ENCODE measurements around the gene TRPM4. TPM values are rescaled to one million over a fixed set of nuclear protein-coding genes. Genes with fewer than 3 reads are reported as not detected.

The TRPM4 gene
- polyA plus RNA-seq (ENCODE audit: insufficient read length in 3 of 3): 10 to 100 TPM; 29.3 to 51.3 (median 32.8) TPM
- long read RNA-seq, donor 1, full-length matches to known transcripts: 4 of 9 reads
- long read RNA-seq, donor 1, partial matches to known transcripts: 5 of 9 reads
- long read RNA-seq, donor 1, other reads (novel, unspliced or antisense): 0 of 9 reads
- long read RNA-seq, donor 2, partial matches to known transcripts: 0 of 1 reads
- long read RNA-seq, donor 2, other reads (novel, unspliced or antisense): 0 of 1 reads
- long read RNA-seq, donor 3, full-length matches to known transcripts: 6 of 14 reads
- long read RNA-seq, donor 3, partial matches to known transcripts: 8 of 14 reads
- long read RNA-seq, donor 3, other reads (novel, unspliced or antisense): 0 of 14 reads
- long read RNA-seq, donor 4, full-length matches to known transcripts: 3 of 8 reads
- long read RNA-seq, donor 4, partial matches to known transcripts: 5 of 8 reads
- long read RNA-seq, donor 4, other reads (novel, unspliced or antisense): 0 of 8 reads
- long read RNA-seq, donor 5, full-length matches to known transcripts: 11 of 25 reads
- long read RNA-seq, donor 5, partial matches to known transcripts: 14 of 25 reads
- long read RNA-seq, donor 5, other reads (novel, unspliced or antisense): 0 of 25 reads
- long read RNA-seq, donor 6, full-length matches to known transcripts: 1 of 9 reads
- long read RNA-seq, donor 6, partial matches to known transcripts: 8 of 9 reads
- long read RNA-seq, donor 6, other reads (novel, unspliced or antisense): 0 of 9 reads
- long read RNA-seq, donor 7, partial matches to known transcripts: 63 of 74 reads
- long read RNA-seq, donor 7, other reads (novel, unspliced or antisense): 9 of 74 reads
- long read RNA-seq, donor 8, full-length matches to known transcripts: 6 of 6 reads
- long read RNA-seq, donor 8, partial matches to known transcripts: 0 of 6 reads
- long read RNA-seq, donor 8, other reads (novel, unspliced or antisense): 0 of 6 reads
- long read RNA-seq, donor 9, partial matches to known transcripts: 0 of 1 reads
- long read RNA-seq, donor 9, other reads (novel, unspliced or antisense): 0 of 1 reads
- long read RNA-seq, donor 10, partial matches to known transcripts: 5 of 6 reads
- long read RNA-seq, donor 10, other reads (novel, unspliced or antisense): 0 of 6 reads
- long read RNA-seq, donor 11, partial matches to known transcripts: 5 of 6 reads
- long read RNA-seq, donor 11, other reads (novel, unspliced or antisense): 0 of 6 reads
- long read RNA-seq, donor 12, full-length matches to known transcripts: 1 of 1 reads
- long read RNA-seq, donor 12, partial matches to known transcripts: 0 of 1 reads
- long read RNA-seq, donor 12, other reads (novel, unspliced or antisense): 0 of 1 reads
- long read RNA-seq, donor 13, full-length matches to known transcripts: 5 of 10 reads
- long read RNA-seq, donor 13, partial matches to known transcripts: 5 of 10 reads
- long read RNA-seq, donor 13, other reads (novel, unspliced or antisense): 0 of 10 reads
- long read RNA-seq, donor 14, partial matches to known transcripts: 0 of 1 reads
- long read RNA-seq, donor 14, other reads (novel, unspliced or antisense): 0 of 1 reads
- long read RNA-seq, donor 15: 0 reads
- long read RNA-seq, donor 16, full-length matches to known transcripts: 8 of 29 reads
- long read RNA-seq, donor 16, partial matches to known transcripts: 21 of 29 reads
- long read RNA-seq, donor 16, other reads (novel, unspliced or antisense): 0 of 29 reads

- DNase-seq (ENCODE audit: extremely low read depth in 1 of 11, low read depth in 9 of 11, low spot score in 4 of 11): peak in 8 of 11 donors; percentile 86 to 94 (median 88)
Measured at GRCh38 chr19:49157445-49158224, at the start of gene TRPM4. TRPM4 (plus strand) TSS chr19:49157792; CDS start chr19:49157867, 75 bp downstream.

GRCh38 chr19:49109051-49109450, 48.5 kb upstream of the TRPM4 start:
- DNase-seq (ENCODE audit: extremely low read depth in 1 of 11, low read depth in 9 of 11, low spot score in 4 of 11): no peak

DNA sequence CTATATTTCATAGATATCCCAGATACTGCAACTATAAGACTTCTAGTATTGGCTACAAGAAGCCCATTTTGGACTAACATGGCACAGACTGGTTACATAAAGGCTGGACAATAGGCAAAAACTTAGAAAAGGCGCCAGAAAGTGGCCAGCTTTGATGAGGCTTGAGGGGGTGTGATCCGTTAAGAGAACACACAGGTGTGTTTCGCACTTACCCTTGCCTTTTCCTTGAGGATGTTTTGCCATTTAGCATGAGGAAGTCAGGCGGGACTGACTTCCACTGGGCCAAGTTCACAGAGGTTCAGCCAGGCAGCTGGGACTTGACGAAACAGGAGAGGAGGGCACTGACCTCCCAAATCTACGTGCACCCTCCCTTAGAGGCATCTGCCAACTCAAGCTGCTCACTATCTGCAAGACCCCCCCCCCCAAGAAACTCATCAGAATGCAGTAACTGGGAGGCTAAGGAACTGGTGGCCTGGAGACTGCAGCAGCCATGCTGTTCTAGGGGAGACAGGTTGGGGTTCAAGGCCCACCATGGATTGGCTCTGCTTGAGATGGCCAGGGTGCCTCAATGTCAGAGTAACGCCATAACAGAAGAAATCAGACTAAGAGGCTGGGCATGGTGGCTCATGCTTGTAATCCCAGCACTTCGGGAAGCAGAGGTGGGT, 47.9 kb upstream of the TRPM4 start:
- no peak for DNase-seq (ENCODE audit: extremely low read depth in 1 of 11, low read depth in 9 of 11, low spot score in 4 of 11)

DNA sequence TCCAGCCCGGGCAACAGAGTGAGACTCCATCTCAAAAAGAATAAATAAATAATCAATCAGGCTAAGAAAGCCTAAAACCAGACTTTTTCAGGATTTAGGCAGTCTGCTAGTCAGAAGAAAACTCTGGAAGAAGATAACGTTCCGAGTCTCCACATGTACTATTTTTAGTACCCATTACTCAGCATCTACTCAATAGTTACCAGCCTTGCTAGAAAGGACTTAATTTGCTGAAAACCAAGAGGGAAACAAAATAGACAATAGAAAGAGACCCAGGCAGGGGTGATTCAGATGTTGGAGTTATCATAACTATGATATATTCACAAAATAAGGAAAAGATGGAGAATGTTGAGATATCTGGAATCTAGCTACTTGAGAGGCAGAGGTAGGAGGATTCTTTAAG, 47.0 kb upstream of the TRPM4 start:
- no peak for DNase-seq (ENCODE audit: extremely low read depth in 1 of 11, low read depth in 9 of 11, low spot score in 4 of 11)

- DNase-seq (ENCODE audit: extremely low read depth in 1 of 11, low read depth in 9 of 11, low spot score in 4 of 11): no peak
Measured at GRCh38 chr19:49111218-49111998, 46.2 kb upstream of the TRPM4 start.

DNA sequence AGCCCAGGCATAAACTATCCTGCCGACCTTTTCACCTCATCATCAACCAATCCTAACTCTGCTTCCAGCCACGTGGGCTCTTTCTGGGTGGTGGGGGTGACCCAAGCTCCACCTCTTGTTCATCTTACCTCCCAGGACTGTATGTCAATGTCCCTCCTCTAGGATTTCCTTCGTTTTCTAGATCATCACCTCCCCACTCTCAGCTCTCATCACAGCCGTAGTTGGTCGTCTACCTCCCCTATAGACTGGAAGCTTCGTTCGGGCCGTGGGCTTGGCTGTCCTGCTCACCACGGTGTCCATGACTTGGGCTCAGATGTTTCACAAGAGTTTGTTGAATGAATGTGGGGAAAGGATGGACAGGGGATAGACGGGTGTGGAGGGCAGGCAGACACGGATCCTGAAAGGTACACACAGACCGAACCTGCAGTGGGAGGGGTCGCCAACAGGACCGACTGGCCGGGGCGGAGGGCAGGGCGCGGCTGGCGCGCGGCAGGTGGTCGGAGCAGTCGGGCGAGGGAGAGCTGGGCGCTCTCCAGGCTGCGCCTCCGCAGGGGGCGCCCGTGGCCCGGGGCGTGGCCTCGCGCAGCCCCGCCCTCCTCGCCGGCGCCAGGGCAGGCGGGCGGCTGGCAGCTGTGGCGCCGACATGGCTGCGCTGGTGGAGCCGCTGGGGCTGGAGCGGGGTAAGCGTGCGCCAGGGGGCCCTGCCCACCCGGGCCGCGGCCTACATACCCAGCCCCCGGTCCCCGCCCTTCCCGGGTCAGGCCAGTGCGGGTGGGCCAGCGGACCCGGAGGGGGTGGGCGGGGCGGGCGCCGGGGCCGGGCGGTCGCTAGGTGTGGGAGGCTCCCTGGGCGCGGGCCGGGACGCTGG, 43.6 kb upstream of the TRPM4 start, which contains the start of gene LIN7B:
TSS of gene LIN7B (plus strand) at position 609 of the 868 bp plus-strand sequence. CDS start at position 644, 35 bp downstream.
- peak in 6 of 11 donors; percentile 56 to 73 (median 64) for DNase-seq (ENCODE audit: extremely low read depth in 1 of 11, low read depth in 9 of 11, low spot score in 4 of 11)

DNA sequence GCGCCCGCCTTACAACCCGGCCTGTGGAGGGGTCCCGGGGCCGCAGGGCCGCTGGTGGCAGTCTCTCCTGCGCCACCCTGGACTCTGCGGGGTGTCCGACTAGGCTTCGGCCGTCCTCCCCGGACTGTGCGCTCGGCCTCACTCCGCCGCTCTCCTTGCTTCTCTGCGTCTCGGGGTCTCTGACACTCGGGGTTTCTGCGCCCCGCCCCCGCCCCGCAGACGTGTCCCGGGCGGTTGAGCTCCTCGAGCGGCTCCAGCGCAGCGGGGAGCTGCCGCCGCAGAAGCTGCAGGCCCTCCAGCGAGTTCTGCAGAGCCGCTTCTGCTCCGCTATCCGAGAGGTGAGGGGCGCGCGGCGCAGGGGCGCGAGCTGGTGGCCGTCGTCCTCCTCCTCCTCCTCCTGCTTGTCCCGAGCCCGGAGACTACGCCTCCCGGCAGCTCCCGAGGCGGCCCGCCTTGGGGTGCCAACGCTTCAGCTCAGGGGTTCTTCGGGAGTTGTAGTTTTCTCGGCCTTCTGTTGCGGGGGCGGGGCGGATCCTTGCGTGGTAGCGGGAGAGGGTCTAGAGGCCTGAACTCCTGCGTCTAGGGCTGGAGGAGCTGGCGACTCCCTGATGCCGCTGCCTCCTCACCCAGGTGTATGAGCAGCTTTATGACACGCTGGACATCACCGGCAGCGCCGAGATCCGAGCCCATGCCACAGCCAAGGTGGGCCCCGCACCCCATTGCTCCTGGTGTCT, 42.8 kb upstream of the TRPM4 start:
- peak in 4 of 11 donors; percentile 54 to 64 (median 55) for DNase-seq (ENCODE audit: extremely low read depth in 1 of 11, low read depth in 9 of 11, low spot score in 4 of 11)

DNA sequence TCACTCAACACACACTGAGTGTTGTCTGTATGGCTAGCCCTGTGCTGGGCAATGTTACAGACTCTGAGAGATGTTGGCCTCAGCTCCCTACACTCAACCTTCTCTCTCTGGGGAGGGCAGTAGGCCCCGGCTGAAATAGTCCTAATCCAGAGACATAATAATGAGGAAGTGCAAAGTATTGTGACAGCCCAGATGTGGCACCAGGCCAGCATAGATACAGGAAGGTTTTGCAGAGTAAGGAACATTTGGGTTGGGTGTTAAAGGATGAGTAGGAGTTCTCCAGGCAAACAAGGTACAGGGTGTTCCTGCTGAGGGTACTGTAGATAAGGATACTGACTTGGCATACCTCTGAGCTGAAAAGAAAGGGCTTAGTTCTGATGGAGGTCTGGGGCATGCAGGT, 41.0 kb upstream of the TRPM4 start:
- no peak for DNase-seq (ENCODE audit: extremely low read depth in 1 of 11, low read depth in 9 of 11, low spot score in 4 of 11)

DNA sequence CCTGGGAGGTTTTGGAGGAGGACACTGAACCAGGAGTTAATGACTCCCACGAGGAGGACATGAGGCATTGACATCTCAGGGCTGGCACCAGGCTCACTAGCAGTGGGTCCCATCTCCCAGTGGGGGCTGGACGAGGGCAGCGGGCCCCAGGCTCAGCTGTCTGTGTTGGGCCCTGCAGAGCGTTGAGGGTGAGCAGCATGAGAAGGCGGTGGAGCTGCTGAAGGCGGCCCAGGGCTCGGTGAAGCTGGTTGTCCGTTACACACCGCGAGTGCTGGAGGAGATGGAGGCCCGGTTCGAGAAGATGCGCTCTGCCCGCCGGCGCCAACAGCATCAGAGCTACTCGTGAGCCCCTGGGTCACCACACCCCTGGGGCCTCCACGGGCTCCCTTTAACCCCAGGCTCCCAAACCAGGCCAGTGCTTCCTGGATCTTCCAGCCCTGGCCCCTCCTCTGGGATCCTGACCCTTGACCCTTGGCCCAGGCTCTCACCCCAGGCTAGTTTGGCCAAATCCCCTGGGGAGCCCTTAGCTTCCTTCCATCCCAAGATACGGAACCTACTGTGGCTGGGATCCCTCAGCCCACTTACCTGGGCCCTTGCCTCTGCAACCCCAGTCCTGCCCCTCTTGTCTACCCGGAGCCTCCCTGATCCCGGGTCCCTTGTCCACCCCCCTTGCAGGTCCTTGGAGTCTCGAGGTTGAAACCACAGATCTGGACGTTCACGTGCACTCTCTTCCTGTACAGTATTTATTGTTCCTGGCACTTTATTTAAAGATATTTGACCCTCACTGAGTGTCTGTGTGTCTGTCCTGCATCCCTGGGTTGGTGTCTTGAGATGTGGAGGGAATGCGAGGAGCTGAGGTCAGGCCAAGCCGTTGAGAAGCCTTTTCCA, 39.7 kb upstream of the TRPM4 start:
- DNase-seq (ENCODE audit: extremely low read depth in 1 of 11, low read depth in 9 of 11, low spot score in 4 of 11): no peak

DNA sequence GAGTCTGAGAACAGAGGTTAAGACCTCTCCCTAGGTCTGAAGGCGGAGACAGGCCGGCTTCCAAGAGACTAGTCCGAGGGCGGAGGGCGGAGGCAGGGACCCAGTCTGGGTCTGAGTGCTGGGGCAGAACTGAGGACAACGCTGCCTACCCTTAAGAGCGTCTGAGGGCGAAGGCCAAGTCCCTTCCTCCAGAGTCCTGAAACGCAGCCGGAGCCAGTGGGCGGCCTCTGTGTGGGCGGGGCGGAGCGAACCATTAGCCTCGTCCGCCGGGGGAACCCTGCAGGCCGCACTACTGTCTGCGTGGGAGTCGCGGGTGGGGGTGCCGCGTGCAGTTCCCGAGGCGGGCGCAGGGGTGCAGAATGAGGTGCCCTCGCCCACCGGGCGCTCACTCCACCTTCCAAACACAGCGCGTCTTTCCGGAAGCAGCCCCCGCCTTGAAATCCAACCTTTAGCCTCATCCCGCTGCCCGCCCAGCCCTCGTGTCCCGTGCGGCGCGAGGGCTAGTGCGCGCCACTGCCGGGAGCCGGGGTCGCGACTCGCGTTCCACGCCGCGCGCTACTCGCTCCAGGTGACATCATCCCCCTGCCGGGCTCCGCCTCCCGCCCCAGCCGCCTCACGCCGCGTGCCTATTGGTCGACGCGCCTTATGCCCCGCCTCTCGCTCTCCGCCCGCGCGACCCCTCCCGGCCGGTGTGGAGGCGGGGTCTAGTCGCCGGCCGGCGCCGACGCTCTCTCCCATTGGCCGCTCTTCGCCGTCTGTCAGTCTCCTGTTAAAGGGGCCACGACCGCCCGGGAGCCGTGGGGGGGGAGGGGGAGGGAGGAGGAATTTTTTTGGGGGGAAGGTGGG, 38.8 kb upstream of the TRPM4 start, which contains the start of gene C19orf73:
TSS of gene C19orf73 (minus strand) at position 579 of the 846 bp plus-strand sequence. CDS start at position 458, 121 bp downstream.
- DNase-seq (ENCODE audit: extremely low read depth in 1 of 11, low read depth in 9 of 11, low spot score in 4 of 11): peak; percentile 78 to 92 (median 90)

DNA sequence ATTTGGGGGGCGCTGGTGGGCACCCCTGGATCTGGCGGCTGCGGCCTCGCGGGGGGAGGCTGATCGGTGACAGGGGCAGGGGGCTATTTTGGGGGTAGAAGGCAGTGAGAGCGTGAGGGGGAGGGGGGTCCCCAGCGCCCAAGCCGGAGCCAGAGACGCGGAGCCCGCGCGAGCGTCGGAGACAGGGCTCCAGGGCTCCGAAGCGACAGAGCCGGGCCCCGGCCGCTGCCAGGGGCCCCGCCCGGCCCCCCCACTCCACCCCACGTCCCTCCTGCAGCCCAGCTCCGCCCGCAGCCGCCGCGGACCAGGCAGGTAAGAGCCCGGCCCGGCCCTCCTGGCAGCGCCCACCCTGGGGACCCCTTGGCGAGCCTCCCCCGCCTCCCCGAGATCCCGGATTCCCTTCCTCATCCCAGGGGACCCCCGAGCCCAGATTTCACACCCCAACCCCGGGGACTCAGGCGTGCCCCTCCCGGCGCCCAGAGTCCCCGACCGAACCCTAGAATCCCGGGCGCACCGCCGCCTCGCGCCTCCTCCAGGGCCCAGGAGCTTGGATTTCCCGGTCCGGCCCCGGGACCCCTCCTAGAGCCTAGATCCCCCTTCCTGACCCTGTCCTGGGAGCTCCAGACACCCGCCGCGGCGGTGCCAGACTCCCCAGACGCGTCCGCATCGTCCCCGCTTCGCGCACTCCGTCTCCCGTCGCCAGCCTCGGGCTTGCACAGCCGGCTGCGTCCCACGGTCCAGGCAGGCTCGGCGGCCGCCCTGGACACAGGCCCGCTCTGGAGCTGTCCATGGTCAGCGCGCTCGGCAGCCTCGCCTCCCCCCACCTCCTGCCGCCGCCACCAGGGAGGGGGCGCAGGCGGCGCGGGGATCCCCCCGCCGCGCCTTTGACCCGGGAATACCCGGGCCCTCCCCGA, 37.9 kb upstream of the TRPM4 start, which contains the start of gene PPFIA3:
TSS of gene PPFIA3 (plus strand) at position 134 of the 914 bp plus-strand sequence. CDS start 8,330 bp downstream, outside the sequence.
- peak in 4 of 11 donors; percentile 58 to 68 (median 63) for DNase-seq (ENCODE audit: extremely low read depth in 1 of 11, low read depth in 9 of 11, low spot score in 4 of 11)
